Upper lobe of right lung (tissue), 1 donor: Measurements from ENCODE around the gene HSDL2. TPM values are rescaled to one million over a fixed set of nuclear protein-coding genes. Genes with fewer than 3 reads are reported as not detected.

Source experiments
- ATAC-seq: fragments of 200-7000 bp; cut with Tn5 transposase; one replicate; pipeline ENCODE4 v1.9.1; 2020; ENCODE audit warnings: mild to moderate bottlenecking, moderate library complexity
- DNase-seq: peaks from one replicate; pipeline ENCODE4 v3.0.0-alpha.2; 2020
- H3K27ac ChIP-seq: fragments of 200-600 bp; one replicate; pipeline ENCODE4 v1.8.0; 2022
- H3K27me3 ChIP-seq: fragments of 200-600 bp; one replicate; pipeline ENCODE4 v1.8.0; 2022; ENCODE audit warnings: mild to moderate bottlenecking
- H3K36me3 ChIP-seq: fragments of 200-600 bp; one replicate; pipeline ENCODE4 v1.8.0; 2022
- H3K4me1 ChIP-seq: fragments of 200-600 bp; one replicate; pipeline ENCODE4 v1.8.0; 2022
- H3K4me3 ChIP-seq: fragments of 200-600 bp; one replicate; pipeline ENCODE4 v1.8.0; 2022; ENCODE audit warnings: mild to moderate bottlenecking
- H3K9me3 ChIP-seq: fragments of 200-600 bp; one replicate; pipeline ENCODE4 v1.8.0; 2022
- CTCF ChIP-seq: fragments of 200-600 bp; IDR thresholded peaks from one replicate; pipeline ENCODE4 v1.8.0; 2022; ENCODE audit warnings: antibody characterized with exemption
- intact Hi-C: fragments of 100-400 bp; cut with DNase I; formaldehyde crosslinking; loops from one replicate; pipeline ENCODE4 v1.11.0; 2022
- total RNA-seq: library from RNA; stranded (reverse); fragmentation: NEBNext Ultra II Directional; extraction: Animal tissue kit (Norgen Biotek cat#: 25700); gene quantifications from one replicate; pipeline ENCODE4 v1.2.1, GENCODE V29; 2021
- donor health status: DM: no; HTN: yes; CAD: no; lungs with severe emphysema.

Gene HSDL2
- total RNA-seq, 1 donor from 2014 or later, result 56.3 TPM

DNA sequence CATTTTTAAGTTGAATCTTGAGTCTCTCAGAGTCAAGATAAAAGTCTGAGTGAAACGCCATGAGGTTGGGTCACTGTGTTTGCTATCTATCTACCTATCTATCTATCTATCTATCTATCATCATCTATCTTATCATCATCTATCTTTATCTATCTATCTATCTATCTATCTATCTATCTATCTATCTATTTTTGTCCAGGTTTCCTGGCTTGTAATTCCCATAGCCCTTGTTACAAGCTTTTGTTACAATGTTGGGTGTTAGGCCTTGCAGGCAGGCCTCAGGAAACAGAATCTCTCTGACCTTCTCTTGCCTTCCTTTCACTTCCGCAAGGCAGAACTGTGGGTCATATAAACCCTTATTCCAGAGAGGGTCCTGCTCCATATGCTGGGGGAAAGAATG is 94.1 kb downstream of the HSDL2 start:
- TF ChIP-seq CTCF, result no peak
- Histone ChIP-seq H3K9me3 (no peaks in the 10 kb centered on the region), H3K4me1 (no peaks in the 10 kb centered on the region), H3K36me3 (peaks cover 18% of the 10 kb centered on the region), H3K27me3 (no peaks in the 10 kb centered on the region), H3K27ac (no peak overlapping the region), H3K4me3 (no peak overlapping the region)
- no peak for DNase-seq
- no peak for ATAC-seq
- intact Hi-C loops, result no loop called here

- Histone ChIP-seq H3K36me3 (peaks cover 15% of the 10 kb centered on the region), H3K9me3 (no peaks in the 10 kb centered on the region), H3K4me3 (no peak overlapping the region), H3K4me1 (no peaks in the 10 kb centered on the region), H3K27me3 (no peaks in the 10 kb centered on the region), H3K27ac (no peak overlapping the region)
- no peak for ATAC-seq
- no peak for TF ChIP-seq CTCF
- DNase-seq, result no peak
- intact Hi-C loops, result no loop called here
These were observed 95.4 kb downstream of the HSDL2 start for GRCh38 chr9:112475318-112475717.

DNA sequence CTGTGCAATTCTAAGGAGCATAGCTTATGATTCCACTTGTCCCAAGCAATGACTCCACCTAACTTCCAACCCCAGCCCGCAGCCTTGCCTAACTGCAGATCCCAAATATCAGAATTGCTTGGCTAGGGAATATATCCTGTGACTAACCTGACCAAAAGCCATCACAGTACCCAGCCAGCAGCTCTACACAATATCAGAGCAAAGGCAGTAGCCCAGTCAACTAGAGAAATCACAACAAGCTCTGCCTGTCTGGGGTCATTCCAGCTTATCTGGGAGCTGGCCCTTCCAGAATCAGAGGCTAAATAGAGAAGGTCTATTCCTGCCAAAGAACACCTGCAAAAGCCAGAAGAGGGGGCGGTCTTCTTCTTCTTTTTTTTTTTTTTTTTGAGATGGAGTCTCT is 97.4 kb downstream of the HSDL2 start:
- intact Hi-C loops, result no loop called here
- no peaks in the 10 kb centered on the region for H3K4me1 ChIP-seq
- no peak for TF ChIP-seq CTCF
- H3K4me3 ChIP-seq, result no peak overlapping the region
- H3K27ac ChIP-seq, result no peak overlapping the region
- peaks cover 3% of the 10 kb centered on the region for H3K36me3 ChIP-seq
- ATAC-seq, result no peak
- no peak for DNase-seq
- H3K9me3 ChIP-seq, result no peaks in the 10 kb centered on the region
- no peaks in the 10 kb centered on the region for H3K27me3 ChIP-seq

GRCh38 chr9:112479221-112479620 is 99.3 kb downstream of the HSDL2 start:
- intact Hi-C loops, result no loop called here
- no peaks in the 10 kb centered on the region for H3K27me3 ChIP-seq
- no peaks in the 10 kb centered on the region for H3K36me3 ChIP-seq
- no peak overlapping the region for H3K27ac ChIP-seq
- ATAC-seq (no peak), DNase-seq (no peak)
- no peaks in the 10 kb centered on the region for H3K4me1 ChIP-seq
- H3K9me3 ChIP-seq, result no peaks in the 10 kb centered on the region
- TF ChIP-seq CTCF, result no peak
- H3K4me3 ChIP-seq, result no peak overlapping the region

- ATAC-seq (no peak), DNase-seq (no peak)
- no peaks in the 10 kb centered on the region for H3K36me3 ChIP-seq
- H3K27ac ChIP-seq, result no peak overlapping the region
- H3K27me3 ChIP-seq, result no peaks in the 10 kb centered on the region
- H3K9me3 ChIP-seq, result no peaks in the 10 kb centered on the region
- no peak for TF ChIP-seq CTCF
- peaks cover 4% of the 10 kb centered on the region for H3K4me1 ChIP-seq
- intact Hi-C loops, result no loop called here
- H3K4me3 ChIP-seq, result no peak overlapping the region
These were observed 104.7 kb downstream of the HSDL2 start for GRCh38 chr9:112484607-112485006.

- H3K4me3 ChIP-seq, result peak overlapping the region; percentile 84
- no peaks in the 10 kb centered on the region for H3K27me3 ChIP-seq
- TF ChIP-seq CTCF, result no peak
- DNase-seq (no peak), ATAC-seq (no peak)
- no peaks in the 10 kb centered on the region for H3K36me3 ChIP-seq
- no peaks in the 10 kb centered on the region for H3K9me3 ChIP-seq
- peaks cover 4% of the 10 kb centered on the region for H3K4me1 ChIP-seq
- H3K27ac ChIP-seq, result no peak overlapping the region
- intact Hi-C loops, result no loop called here
These were observed 105.7 kb downstream of the HSDL2 start for GRCh38 chr9:112485574-112485973.
